Tibial nerve (tissue), 4 donors: ENCODE results near the gene ILKAP. TPM values are rescaled to one million over a fixed set of nuclear protein-coding genes. Genes with fewer than 3 reads are reported as not detected.

Experiments used
- DNase-seq, 2 donors: peaks; one replicate each; pipeline ENCODE4 v3.0.0-alpha.2; 2019; ENCODE audit warnings: low spot score in 2 of 2
- H3K27ac ChIP-seq, 4 donors: fragments of 200-600 bp; sonication (generic) in 3 of 4; one replicate each; pipeline ENCODE4 v1.5.1; 2017 to 2019; ENCODE audit warnings: mild to moderate bottlenecking in 1 of 4
- H3K27me3 ChIP-seq, 2 donors: fragments of 200-600 bp; sonication (generic) in 1 of 2; one replicate each; pipeline versions ENCODE4 v1.5.1 to v1.6.0; 2017 to 2019
- H3K36me3 ChIP-seq, 3 donors: fragments of 200-600 bp; sonication (generic); one replicate each; pipeline ENCODE4 v1.5.1; 2018 to 2019
- H3K4me1 ChIP-seq, 4 donors: fragments of 200-600 bp; sonication (generic) in 3 of 4; one replicate each; pipeline ENCODE4 v1.5.1; 2017 to 2019
- H3K4me3 ChIP-seq, 4 donors: fragments of 200-600 bp; sonication (generic) in 3 of 4; one replicate each; pipeline ENCODE4 v1.5.1; 2017 to 2019; ENCODE audit warnings: mild to moderate bottlenecking in 1 of 4, moderate library complexity in 1 of 4
- H3K9me3 ChIP-seq, 4 donors: fragments of 200-600 bp; sonication (generic) in 3 of 4; one replicate each; pipeline ENCODE4 v1.5.1; 2017 to 2019
- EP300 ChIP-seq, 2 donors: sonication (generic); formaldehyde crosslinking; IDR thresholded peaks; one replicate each; pipeline ENCODE4 v1.6.1; 2017; ENCODE audit warnings: antibody characterized with exemption in 2 of 2, mild to moderate bottlenecking in 1 of 2
- POLR2A ChIP-seq, 2 donors: fragments of 450-650 bp; IDR thresholded peaks; one replicate each; pipeline ENCODE4 v1.6.1; 2017; ENCODE audit warnings: antibody characterized with exemption in 2 of 2, mild to moderate bottlenecking in 2 of 2, moderate library complexity in 2 of 2
- WGBS, 2 donors: methylation state at CpG; one replicate each; pipeline ENCODE4 v1.1.5; 2018; 5-methylcytosine and 5-hydroxymethylcytosine counted together
- total RNA-seq, 4 donors: library from RNA; depleted of rRNA; stranded (reverse); fragments of >200 nt; gene quantifications; one replicate each; pipeline ENCODE4 v1.1.0, GENCODE V29; 2016
- TF ChIP-seq, protein P1 (sequence below), 5 experiments: fragments of 200-600 bp in 3 of 5; fragments of 450-650 bp in 2 of 5; sonication (generic) in 3 of 5; IDR thresholded peaks; one replicate each; pipeline ENCODE4 v1.5.1; 2016 to 2019; ENCODE audit warnings: antibody characterized with exemption in 5 of 5, mild to moderate bottlenecking in 3 of 5, moderate library complexity in 2 of 5

Gene ILKAP
- total RNA-seq, 4 donors from 2014 or later = 40.8 to 53.1 (median 47.9) TPM

DNA sequence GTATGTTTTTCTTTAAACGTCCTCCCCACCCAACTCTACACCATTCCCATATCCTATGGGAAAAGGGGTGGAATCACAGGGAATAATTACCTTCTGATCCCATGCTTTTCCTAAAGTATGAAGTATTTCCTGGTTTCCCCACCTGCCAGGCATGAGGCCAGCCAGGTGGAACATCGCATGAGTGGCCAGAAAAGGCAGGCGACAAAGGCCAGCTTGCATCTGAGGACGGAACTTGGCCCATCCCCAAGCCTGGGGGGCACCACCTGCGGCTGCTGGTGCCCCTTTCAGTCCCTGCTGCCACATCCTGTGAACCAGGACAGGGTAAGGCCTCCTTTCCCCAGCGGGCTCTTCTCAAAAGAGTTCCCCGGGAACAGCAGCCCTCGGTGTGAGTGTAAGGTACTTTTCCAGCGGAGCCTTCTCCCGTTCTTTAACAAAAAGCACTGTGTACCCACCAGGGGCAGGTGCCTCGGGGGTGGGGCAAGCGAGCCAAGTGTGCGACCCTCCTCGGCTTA, 45.9 kb downstream of the ILKAP start:
- DNase-seq = no peak
- no peak overlapping the region for H3K4me3 ChIP-seq
- peaks cover 0 to 37% of the 10 kb centered on the region in 2 donors for H3K27me3 ChIP-seq
- peaks cover 0 to 25% (median 8%) of the 10 kb centered on the region in 4 donors for H3K4me1 ChIP-seq
- 65 to 71% methylated on average over 12 to 14 of the region's 14 CpGs for WGBS, 2 donors
- no peaks in the 10 kb centered on the region for H3K36me3 ChIP-seq
- H3K9me3 ChIP-seq = no peaks in the 10 kb centered on the region
- no peak overlapping the region for H3K27ac ChIP-seq
- TF ChIP-seq, protein P1, sequence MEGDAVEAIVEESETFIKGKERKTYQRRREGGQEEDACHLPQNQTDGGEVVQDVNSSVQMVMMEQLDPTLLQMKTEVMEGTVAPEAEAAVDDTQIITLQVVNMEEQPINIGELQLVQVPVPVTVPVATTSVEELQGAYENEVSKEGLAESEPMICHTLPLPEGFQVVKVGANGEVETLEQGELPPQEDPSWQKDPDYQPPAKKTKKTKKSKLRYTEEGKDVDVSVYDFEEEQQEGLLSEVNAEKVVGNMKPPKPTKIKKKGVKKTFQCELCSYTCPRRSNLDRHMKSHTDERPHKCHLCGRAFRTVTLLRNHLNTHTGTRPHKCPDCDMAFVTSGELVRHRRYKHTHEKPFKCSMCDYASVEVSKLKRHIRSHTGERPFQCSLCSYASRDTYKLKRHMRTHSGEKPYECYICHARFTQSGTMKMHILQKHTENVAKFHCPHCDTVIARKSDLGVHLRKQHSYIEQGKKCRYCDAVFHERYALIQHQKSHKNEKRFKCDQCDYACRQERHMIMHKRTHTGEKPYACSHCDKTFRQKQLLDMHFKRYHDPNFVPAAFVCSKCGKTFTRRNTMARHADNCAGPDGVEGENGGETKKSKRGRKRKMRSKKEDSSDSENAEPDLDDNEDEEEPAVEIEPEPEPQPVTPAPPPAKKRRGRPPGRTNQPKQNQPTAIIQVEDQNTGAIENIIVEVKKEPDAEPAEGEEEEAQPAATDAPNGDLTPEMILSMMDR (IDR thresholded peaks at IDR 0.05) = no peak
- TF ChIP-seq POLR2A (IDR thresholded peaks at IDR 0.05) (no peak), EP300 (IDR thresholded peaks at IDR 0.05) (no peak)

DNA sequence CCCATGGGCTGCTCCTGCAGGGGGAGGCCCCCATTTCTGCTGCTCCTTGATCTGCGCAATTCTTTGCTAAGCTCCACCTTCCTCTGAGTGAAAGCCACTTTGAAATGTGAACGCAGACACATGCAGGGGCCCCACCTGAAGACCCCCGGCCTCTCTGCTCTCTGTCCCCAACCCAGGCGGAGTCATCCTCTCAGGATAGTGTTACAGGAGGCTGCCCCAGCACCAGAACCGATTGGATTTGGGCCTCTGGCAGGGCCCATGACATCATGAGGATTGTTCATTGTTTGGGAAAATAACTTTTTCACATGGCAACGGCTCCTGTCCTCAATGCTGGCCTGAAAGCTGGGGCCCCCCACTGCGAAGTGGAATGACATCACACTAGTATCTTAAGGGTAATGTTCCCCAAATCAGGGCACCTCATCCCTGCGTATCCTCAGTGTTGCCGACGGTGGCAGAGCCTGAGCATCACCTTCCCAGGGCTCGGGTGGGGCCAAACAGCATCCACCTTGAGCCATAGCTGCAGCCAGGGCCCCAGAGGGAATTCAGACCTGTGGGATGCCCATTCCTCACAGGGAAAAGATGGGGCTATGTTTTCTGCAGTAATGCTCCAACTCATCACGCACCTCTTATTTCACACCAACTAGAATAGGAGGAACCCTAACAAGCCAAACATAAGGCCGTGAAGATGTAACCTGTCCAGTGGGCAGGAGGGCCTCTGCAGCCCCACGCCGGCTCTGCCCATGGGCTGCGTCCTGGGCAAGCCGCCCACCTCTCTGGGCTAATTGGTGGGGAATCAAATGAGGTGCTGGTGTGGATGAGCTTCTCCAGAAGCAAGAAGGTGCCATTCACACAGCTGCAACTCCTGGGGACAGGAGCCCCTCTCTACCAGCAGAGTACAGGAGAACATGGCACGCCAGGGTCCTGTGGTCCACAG, 47.5 kb downstream of the ILKAP start:
- Histone ChIP-seq H3K27me3 (peaks cover 0 to 22% of the 10 kb centered on the region in 2 donors), H3K9me3 (no peaks in the 10 kb centered on the region), H3K27ac (no peak overlapping the region), H3K4me3 (no peak overlapping the region), H3K36me3 (no peaks in the 10 kb centered on the region), H3K4me1 (peaks cover 0 to 25% (median 8%) of the 10 kb centered on the region in 4 donors)
- no peak for DNase-seq
- TF ChIP-seq EP300 (IDR thresholded peaks at IDR 0.05) (no peak), POLR2A (IDR thresholded peaks at IDR 0.05) (no peak)
- TF ChIP-seq, protein P1 (IDR thresholded peaks at IDR 0.05) = no peak
- WGBS, 2 donors = 76 to 77% methylated on average over 18 of the region's 18 CpGs

DNA sequence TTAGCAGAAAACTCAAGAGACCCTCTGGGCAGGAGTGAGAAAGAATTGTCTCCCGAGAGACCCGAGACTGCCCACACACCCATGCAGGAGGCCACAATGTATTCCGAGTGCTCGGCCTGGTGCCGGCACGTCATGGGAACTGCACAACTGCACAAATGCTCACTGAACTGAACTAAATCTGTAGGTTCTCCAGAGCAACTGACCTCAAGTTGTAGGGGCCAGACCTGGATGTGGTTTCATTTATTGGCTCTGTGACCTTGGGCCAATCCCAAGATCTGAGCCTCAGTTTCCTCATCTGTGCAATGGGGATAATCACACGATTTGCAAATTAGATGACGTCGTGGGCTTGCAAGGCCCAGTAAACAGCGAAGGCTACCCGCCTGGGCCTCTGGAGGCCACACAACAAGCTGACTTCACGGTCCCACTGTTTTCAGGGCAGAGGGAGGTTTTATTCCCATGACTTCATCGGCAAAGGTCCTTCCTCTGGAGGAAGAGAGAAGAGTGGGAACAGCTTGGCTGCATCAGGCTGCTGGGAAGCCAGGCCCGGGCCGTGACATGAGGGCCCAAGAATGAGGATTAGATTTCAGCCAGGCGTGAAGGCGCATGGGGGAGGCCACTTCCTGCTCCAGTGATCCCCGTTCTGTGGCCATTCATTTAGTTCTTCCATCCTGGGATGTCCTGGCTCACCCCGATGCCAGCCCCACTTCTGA, 48.3 kb downstream of the ILKAP start:
- TF ChIP-seq, protein P1 (IDR thresholded peaks at IDR 0.05) = no peak
- TF ChIP-seq EP300 (IDR thresholded peaks at IDR 0.05) (no peak), POLR2A (IDR thresholded peaks at IDR 0.05) (no peak)
- H3K27me3 ChIP-seq = peaks cover 0 to 20% of the 10 kb centered on the region in 2 donors
- peaks cover 0 to 18% (median 7%) of the 10 kb centered on the region in 4 donors for H3K4me1 ChIP-seq
- DNase-seq = no peak
- H3K36me3 ChIP-seq = no peaks in the 10 kb centered on the region
- no peak overlapping the region for H3K4me3 ChIP-seq
- H3K9me3 ChIP-seq = no peaks in the 10 kb centered on the region
- 67 to 72% methylated on average over 19 of the region's 19 CpGs for WGBS, 2 donors
- H3K27ac ChIP-seq = no peak overlapping the region

DNA sequence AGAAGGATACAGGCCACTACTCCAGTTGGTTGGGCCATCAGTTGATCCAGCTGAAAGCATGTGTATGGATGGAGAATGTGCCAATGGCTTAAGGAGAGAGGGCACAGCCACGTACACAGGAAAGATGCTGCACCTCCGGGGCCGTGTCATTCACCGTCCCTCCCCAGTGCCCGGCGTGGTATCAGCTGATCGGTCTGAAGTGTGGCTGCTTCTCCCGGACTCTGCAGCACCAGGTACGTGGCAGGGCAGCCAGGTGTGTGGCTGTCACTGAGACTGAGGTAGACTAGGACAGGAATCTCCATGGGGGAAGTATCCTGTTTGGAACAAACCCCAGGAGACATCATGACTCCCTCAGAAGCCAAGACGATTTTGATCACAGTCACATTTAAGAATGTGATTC, 48.9 kb downstream of the ILKAP start:
- TF ChIP-seq POLR2A (IDR thresholded peaks at IDR 0.05) (no peak), EP300 (IDR thresholded peaks at IDR 0.05) (no peak)
- TF ChIP-seq, protein P1 (IDR thresholded peaks at IDR 0.05) = no peak
- no peak overlapping the region for H3K4me3 ChIP-seq
- peaks cover 0 to 14% of the 10 kb centered on the region in 2 donors for H3K27me3 ChIP-seq
- H3K27ac ChIP-seq = no peak overlapping the region
- H3K9me3 ChIP-seq = no peaks in the 10 kb centered on the region
- no peak for DNase-seq
- WGBS, 2 donors = 86 to 90% methylated on average over 9 to 10 of the region's 10 CpGs
- H3K36me3 ChIP-seq = no peaks in the 10 kb centered on the region
- H3K4me1 ChIP-seq = peaks cover 0 to 14% (median 4%) of the 10 kb centered on the region in 4 donors
